ENCODE results near the gene RABEP1.

Gene RABEP1

DNA sequence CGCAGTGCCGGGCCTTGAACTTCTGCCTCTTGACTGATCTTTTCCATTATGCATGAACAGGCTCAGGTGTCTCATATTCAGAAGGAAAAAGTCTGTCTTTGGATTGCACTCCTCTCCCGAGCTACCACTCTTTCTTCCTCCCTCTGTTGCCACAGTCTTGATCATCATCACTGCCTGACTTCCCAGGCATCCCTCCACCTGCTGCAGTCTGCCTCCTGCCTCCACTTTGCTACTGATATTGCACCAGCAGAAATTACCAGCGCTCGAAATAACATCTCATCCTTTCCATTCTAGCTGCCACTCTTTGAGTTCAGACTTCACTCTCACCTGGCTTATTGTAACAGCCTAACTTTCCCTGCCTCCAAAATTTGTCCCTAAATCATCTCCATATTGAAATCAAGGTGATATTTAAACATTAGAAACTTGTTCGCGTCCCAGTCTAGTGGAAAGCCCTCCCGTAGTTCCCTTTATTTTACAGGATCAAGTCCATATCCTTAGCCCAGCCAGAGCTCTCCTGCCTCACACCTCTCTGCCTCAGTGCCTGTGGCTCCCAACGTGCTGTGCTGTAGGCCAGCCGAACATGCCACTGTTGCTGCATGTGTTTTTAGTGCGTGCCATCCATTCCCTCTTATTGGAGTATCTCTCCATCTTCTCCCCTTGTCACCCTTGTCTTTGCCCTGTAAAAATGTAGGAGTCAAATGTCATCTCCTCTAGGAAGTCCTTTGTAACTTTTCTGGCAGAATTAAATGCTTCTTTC is 97.4 kb downstream of the RABEP1 start:
- no peak for DNase-seq (ENCODE audit: low read depth)
- H3K4me3 ChIP-seq (ENCODE audit: low read length) = no peak overlapping the region
- TF ChIP-seq, protein P1, sequence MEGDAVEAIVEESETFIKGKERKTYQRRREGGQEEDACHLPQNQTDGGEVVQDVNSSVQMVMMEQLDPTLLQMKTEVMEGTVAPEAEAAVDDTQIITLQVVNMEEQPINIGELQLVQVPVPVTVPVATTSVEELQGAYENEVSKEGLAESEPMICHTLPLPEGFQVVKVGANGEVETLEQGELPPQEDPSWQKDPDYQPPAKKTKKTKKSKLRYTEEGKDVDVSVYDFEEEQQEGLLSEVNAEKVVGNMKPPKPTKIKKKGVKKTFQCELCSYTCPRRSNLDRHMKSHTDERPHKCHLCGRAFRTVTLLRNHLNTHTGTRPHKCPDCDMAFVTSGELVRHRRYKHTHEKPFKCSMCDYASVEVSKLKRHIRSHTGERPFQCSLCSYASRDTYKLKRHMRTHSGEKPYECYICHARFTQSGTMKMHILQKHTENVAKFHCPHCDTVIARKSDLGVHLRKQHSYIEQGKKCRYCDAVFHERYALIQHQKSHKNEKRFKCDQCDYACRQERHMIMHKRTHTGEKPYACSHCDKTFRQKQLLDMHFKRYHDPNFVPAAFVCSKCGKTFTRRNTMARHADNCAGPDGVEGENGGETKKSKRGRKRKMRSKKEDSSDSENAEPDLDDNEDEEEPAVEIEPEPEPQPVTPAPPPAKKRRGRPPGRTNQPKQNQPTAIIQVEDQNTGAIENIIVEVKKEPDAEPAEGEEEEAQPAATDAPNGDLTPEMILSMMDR (conservative IDR thresholded peaks at IDR 0.05; ENCODE audit: low read depth, low read length) = no peak

DNA sequence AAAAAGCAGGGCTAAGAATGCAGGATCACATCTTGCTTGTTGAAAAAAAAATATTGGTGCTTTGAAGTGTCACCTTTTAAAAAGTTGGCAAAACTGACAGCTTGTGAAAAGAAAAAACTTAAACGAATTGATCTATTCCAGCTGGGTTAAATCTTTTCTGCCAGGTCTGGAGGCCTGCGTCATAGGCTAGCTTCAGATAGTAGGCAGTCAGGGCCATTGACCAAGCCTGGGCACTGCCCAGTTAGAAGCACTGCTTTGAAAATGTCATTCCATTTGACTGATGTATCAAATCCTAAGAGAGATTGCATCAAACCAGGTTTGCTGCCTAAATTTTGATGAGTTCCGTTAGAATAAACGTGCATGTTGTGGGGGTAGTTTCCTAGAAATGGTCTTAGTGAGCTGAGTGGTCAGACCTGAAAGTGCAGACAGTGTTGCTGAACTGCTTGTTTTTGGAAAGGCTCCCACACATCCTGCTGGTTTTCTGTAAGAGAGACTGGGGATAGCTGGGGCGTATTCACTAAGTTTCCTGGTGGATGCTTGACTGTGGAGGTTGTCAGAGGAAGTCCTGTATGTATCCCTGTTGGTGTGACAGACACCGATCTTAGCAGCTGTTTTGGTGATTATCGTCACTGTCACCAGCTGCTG is 98.5 kb downstream of the RABEP1 start:
- DNase-seq (ENCODE audit: low read depth) = no peak
- no peak overlapping the region for H3K4me3 ChIP-seq (ENCODE audit: low read length)
- TF ChIP-seq, protein P1 (conservative IDR thresholded peaks at IDR 0.05; ENCODE audit: low read depth, low read length) = no peak

GRCh38 chr17:5381542-5381941 is 99.5 kb downstream of the RABEP1 start:
- no peak overlapping the region for H3K4me3 ChIP-seq (ENCODE audit: low read length)
- no peak for DNase-seq (ENCODE audit: low read depth)
- TF ChIP-seq, protein P1 (conservative IDR thresholded peaks at IDR 0.05; ENCODE audit: low read depth, low read length) = no peak

DNA sequence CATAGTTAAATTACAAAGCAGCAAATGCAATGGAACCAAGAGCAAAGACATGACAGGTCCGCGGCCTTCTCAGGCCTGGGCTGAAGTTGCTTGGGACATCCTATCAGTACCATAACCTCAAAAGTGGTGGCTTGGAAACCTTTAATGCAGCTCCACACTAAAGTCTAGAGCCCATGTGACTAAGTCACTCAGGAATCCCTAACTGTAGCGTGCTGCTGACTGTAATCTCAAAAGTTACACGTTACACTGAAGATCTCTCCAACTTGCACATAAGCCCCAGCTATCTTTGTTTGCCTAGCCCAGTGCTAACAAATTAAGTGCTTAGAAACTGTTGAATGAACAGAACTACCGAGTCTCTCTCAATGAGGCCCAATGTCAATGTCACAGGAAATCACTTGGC is 109.6 kb downstream of the RABEP1 start:
- DNase-seq (ENCODE audit: low read depth) = no peak
- H3K4me3 ChIP-seq (ENCODE audit: low read length) = no peak overlapping the region
- TF ChIP-seq, protein P1 (conservative IDR thresholded peaks at IDR 0.05; ENCODE audit: low read depth, low read length) = no peak

- DNase-seq (ENCODE audit: low read depth) = no peak
- no peak overlapping the region for H3K4me3 ChIP-seq (ENCODE audit: low read length)
- TF ChIP-seq, protein P1 (conservative IDR thresholded peaks at IDR 0.05; ENCODE audit: low read depth, low read length) = no peak
Observed at GRCh38 chr17:5396612-5397011, 114.5 kb downstream of the RABEP1 start.

- no peak for DNase-seq (ENCODE audit: low read depth)
- TF ChIP-seq, protein P1 (conservative IDR thresholded peaks at IDR 0.05; ENCODE audit: low read depth, low read length) = no peak
- no peak overlapping the region for H3K4me3 ChIP-seq (ENCODE audit: low read length)
Observed at GRCh38 chr17:5399767-5400166, 117.7 kb downstream of the RABEP1 start.

- H3K4me3 ChIP-seq (ENCODE audit: low read length) = no peak overlapping the region
- DNase-seq (ENCODE audit: low read depth) = no peak
Observed at GRCh38 chr17:5405400-5405799, 123.3 kb downstream of the RABEP1 start.

More at GRCh38 chr17:5405400-5405799, 123.3 kb downstream of the RABEP1 start:
- TF ChIP-seq, protein P1 (conservative IDR thresholded peaks at IDR 0.05; ENCODE audit: low read depth, low read length) = no peak

Measured in retinal pigment epithelial cell (primary cell).